Putamen (tissue), 1 donor: ENCODE results near the gene BEST3.
A peak's percentile ranks its signal among the peaks of the same experiment; 100 is the strongest.
"Not testable (repeated sequence)": the region's sequence is repeated elsewhere in the genome, so short reads cannot be mapped to it uniquely, and the experiment has no call there.

Source experiments
- DNase-seq: peaks from one replicate; pipeline ENCODE4 v3.0.0-alpha.2; 2016; ENCODE audit warnings: low spot score

Gene BEST3

GRCh38 chr12:69648476-69648875 lies 50.6 kb downstream of the BEST3 start:
- DNase-seq = no peak

GRCh38 chr12:69647178-69647577 lies 51.9 kb downstream of the BEST3 start:
- no peak for DNase-seq

DNA sequence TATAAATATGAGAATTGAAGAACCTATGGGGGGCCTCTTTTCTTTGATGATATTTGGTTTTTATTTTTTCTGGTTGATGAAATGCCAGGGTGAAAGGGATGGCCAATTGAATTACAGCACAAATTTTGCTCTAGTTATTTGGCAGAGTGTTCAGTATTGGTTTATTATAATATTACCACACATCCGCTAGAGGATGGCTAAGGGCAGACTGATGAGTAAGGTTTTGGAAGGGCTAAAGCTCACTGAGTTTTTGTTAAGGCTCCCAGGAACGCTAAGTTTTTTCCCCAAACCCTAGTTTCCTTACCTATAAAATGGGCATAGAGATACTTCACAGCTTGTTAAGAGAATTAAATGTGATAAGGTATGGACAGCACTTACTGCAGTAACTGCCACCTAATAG lies 54.1 kb downstream of the BEST3 start:
- DNase-seq = no peak

DNA sequence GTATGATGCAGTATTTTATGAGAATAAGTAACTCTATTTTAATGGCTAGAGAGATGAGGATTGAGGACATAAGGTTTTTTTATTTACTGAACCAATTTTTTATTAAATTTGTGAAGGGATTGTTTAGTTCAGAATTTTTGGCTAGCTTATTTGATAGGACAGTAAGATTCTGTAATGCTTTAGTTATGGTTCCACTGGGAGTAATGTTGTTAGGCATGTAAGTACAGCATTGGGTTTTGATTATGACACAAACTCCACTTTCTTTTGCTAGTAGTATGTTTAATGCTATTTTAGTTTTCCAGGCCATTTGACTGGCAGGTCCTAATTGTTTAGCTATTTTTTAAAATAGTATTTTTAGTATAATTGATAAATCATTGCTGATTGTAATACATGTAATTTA lies 54.6 kb downstream of the BEST3 start:
- DNase-seq = no peak

DNA sequence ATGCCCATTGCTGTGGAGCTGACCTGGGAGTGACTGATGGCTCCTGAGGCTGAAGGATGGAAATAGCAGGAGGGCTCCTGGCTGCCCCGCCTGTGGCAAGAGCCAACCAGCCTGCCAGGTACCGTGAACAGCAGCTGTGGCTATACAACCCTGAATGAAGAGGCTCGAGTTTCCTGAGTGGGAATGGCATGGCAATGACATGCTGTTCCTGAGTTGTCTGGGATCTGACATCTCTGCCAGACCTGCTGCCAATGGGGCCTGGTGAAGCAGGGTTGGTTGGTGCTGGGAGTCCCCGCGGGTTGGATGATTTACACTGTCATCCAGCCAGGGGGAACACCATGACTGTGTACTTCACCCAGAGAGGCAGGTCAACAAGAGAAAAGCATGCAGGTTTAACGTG lies 56.6 kb downstream of the BEST3 start:
- no peak for DNase-seq

GRCh38 chr12:69641546-69641945 lies 57.6 kb downstream of the BEST3 start:
- DNase-seq = no peak

- peak; percentile 45 for DNase-seq
Observed at GRCh38 chr12:69639400-69640016, 59.6 kb downstream of the BEST3 start.

- DNase-seq = no peak
Observed at GRCh38 chr12:69633061-69633460, 66.0 kb downstream of the BEST3 start.

DNA sequence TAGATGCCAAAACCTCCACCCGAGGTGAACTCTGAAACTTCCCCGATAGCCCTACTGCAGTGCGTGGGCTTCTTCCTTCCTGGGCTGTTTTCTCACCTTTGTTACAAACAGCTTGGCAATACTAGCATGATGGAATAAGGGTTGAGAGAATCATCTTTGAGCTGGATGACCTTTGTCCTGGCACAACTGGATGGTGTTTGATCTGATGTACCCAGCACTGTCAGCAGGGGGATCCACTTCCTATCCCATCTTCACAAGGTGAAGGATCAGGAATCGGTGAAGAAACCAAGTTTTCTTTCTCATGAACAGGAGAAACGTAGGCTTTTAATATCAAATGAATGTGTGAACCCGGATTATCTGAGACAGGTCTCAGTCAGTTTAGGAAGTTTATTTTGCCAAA lies 68.9 kb downstream of the BEST3 start:
- no peak for DNase-seq

GRCh38 chr12:69627501-69627900 lies 71.6 kb downstream of the BEST3 start:
- DNase-seq = no peak

- DNase-seq = no peak
Observed at GRCh38 chr12:69623970-69624369, 75.1 kb downstream of the BEST3 start.

DNA sequence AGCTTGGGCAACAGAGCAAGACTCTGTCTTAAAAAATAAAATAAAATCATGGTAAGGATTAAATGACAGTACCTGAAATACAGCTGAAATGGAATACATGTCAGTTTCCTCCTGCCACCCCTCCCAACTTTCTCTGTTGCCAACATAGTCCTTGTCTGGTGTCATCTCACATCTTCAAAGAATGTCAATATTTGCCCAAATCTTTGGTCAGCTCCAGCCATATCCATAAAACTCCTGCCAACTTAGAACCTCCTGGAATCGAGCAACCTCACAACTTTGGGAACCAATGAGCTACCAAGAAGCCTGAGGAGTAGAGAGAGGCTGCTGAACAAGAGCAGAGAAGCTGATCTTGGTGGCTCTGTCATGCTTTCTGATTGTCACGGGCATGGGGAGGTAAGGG lies 77.6 kb downstream of the BEST3 start:
- no peak for DNase-seq

DNA sequence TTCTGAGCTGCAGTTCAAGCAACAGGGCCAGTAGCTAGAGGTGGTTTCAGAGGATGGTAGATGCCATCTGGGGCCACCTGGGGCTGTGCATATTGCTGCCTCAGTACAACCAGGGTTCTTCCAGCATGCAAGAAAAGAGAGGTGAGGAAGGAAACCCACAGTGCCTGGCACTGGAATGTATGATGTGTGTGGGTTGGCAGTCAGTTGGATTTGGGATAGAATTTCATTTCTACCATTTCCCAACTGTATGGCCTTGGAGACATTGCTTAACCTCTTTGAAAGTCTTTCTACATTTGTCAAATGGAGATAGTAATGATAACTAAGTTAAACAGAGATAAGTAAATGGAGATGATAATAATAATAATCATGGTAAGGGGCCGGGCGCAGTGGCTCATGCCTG lies 78.2 kb downstream of the BEST3 start:
- DNase-seq = no peak

DNA sequence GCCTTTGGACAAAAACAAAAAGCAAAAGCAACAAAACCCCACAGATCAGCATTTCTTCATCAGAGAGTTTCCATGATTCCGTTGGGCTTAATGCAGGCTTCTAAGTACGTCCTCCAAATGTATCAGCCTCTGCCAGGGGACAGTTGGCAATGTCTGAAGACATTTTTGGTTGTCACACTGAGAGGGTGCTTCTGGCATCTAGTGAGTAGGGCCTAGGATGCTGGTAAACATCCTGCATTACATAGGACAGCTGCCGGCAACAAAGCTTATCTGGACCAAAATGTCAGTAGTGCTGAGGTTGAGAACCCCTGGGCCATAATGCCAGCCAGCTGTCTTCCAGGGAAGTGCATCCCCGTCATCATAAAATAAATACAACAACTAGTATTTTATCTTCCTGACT lies 79.0 kb downstream of the BEST3 start:
- DNase-seq = no peak

GRCh38 chr12:69619050-69619449 lies 80.1 kb downstream of the BEST3 start:
- DNase-seq = no peak

- no peak for DNase-seq
Observed at GRCh38 chr12:69616025-69616424, 83.1 kb downstream of the BEST3 start.

DNA sequence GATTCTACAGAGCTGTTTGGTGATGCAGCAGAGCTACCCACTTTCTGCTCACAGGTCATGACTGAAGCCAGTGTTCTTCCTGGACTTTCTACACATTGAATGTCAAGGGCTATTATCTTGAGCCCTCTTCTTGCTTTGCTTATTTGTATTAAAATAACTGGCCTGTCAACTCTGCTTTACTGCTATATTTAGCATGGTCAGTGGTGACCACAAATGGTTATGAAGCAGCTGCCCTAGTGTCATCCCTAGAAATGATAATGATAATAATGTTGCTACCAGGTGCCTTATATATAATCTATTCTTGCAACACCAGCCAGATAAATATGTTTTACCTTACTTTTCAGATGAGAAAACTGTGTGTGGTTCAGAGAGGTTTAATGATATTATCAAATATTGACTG lies 85.8 kb downstream of the BEST3 start:
- DNase-seq = no peak

- DNase-seq = no peak
Observed at GRCh38 chr12:69610729-69611128, 88.4 kb downstream of the BEST3 start, which contains the start of gene LRRC10. LRRC10 (minus strand) TSS chr12:69610907; CDS start chr12:69610838, 69 bp downstream.

DNA sequence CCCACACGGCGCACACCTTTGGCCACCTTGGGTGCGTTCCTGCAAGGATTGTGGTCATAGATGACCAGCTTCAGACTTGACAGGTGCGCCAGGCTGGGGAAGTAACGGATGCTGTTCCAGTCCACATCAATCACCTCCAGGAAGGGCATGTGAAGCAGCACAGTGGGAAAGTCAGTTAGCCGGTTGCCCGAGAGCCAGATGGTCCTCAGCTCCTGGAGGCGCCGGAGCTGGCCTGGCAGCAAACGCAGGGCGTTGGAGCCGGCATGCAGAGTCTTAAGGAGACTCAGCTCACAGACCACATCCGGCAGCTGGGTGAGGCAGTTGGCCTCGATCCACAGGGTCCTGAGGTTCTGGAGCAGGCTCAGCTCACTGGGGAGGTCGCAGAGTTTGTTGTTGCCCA lies 89.0 kb downstream of the BEST3 start:
- no peak for DNase-seq

- no peak for DNase-seq
Observed at GRCh38 chr12:69608114-69608513, 91.0 kb downstream of the BEST3 start.

DNA sequence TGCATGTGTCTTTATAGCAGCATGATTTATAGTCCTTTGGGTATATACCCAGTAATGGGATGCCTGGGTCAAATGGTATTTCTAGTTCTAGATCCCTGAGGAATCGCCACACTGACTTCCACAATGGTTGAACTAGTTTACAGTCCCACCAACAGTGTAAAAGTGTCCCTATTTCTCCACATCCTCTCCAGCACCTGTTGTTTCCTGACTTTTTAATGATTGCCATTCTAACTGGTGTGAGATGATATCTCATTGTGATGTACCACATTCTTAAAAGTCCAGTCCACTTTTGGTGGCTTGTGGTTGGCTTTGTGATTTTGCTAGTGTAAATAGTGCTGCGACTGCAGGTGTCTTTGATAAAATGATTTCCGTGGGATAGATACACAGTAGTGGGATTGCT lies 94.8 kb downstream of the BEST3 start:
- not testable (repeated sequence) for DNase-seq
